PC-9 (cell line): Measurements from ENCODE around the gene SNRNP25. TPM values are rescaled to one million over a fixed set of nuclear protein-coding genes. Genes with fewer than 3 reads are reported as not detected.

ENCODE experiments used
- BruUV-seq: library from RNA; stranded (reverse); fragments of 400-500 nt; replicated peaks from 2 replicates; lab custom pipeline; 2021; lab: Mats Ljungman, UMichigan
- CTCF ChIA-PET: fragments of 300-600 bp; sonication (Branson Sonifier 250); formaldehyde crosslinking; loops from one replicate; lab custom pipeline; 2022; ENCODE audit warnings: antibody characterized with exemption; lab: Charles Lee
- POLR2A ChIA-PET: fragments of 300-600 bp; sonication (Branson Sonifier 250); formaldehyde crosslinking; loops from one replicate; lab custom pipeline; 2022; ENCODE audit warnings: antibody characterized with exemption; ENCODE audit not compliant: unreplicated experiment; lab: Charles Lee
- DNase-seq, 2 experiments: peaks; one replicate each; pipeline versions ENCODE4 v3.0.0 to v3.0.0-alpha.2; 2015 to 2022; ENCODE audit warnings: mixed read lengths in 1 of 2
- H2AFZ ChIP-seq: fragments of 200-600 bp; sonication (generic); 2 replicates; pipeline ENCODE4 v1.8.1; 2017; ENCODE audit warnings: antibody characterized with exemption
- H3F3A ChIP-seq: fragments of 200-600 bp; sonication (generic); 2 replicates; pipeline ENCODE4 v1.8.1; 2017; ENCODE audit warnings: antibody characterized with exemption, mild to moderate bottlenecking, low read depth; ENCODE audit not compliant: insufficient read depth
- H3K27ac ChIP-seq: fragments of 200-600 bp; sonication (generic); 2 replicates; pipeline ENCODE4 v1.6.1; 2016; ENCODE audit warnings: mixed run types
- H3K27me3 ChIP-seq: fragments of 200-600 bp; sonication (generic); 2 replicates; pipeline ENCODE4 v1.6.1; 2016; ENCODE audit warnings: low read depth, mixed run types; ENCODE audit not compliant: insufficient read depth
- H3K36me3 ChIP-seq: fragments of 200-600 bp; sonication (generic); 2 replicates; pipeline ENCODE4 v1.6.1; 2016; ENCODE audit warnings: low read depth, mixed run types
- H3K4me1 ChIP-seq: fragments of 200-600 bp; sonication (generic); replicated peaks from 2 replicates; pipeline ENCODE4 v1.6.1; 2016; ENCODE audit warnings: mixed run types; ENCODE audit not compliant: insufficient read depth
- H3K4me2 ChIP-seq: fragments of 200-600 bp; sonication (generic); 2 replicates; pipeline ENCODE4 v1.6.1; 2017; ENCODE audit warnings: mixed run types
- H3K4me3 ChIP-seq: fragments of 200-600 bp; sonication (generic); 2 replicates; pipeline ENCODE4 v1.6.1; 2016; ENCODE audit warnings: mixed run types
- H3K79me2 ChIP-seq: fragments of 200-600 bp; sonication (generic); 2 replicates; pipeline ENCODE4 v1.6.1; 2017; ENCODE audit warnings: low read depth, mixed run types
- H3K9me2 ChIP-seq: fragments of 200-600 bp; sonication (generic); 2 replicates; pipeline ENCODE4 v1.8.1; 2017; ENCODE audit warnings: mild to moderate bottlenecking; ENCODE audit not compliant: insufficient read depth
- H3K9me3 ChIP-seq: fragments of 200-600 bp; sonication (generic); 2 replicates; pipeline ENCODE4 v1.8.1; 2016; ENCODE audit warnings: low read depth; ENCODE audit not compliant: insufficient read depth
- H4K20me1 ChIP-seq: fragments of 200-600 bp; sonication (generic); 2 replicates; pipeline ENCODE4 v1.8.1; 2017; ENCODE audit not compliant: insufficient read depth
- EZH2 ChIP-seq: fragments of 200-600 bp; sonication (generic); IDR thresholded peaks from 2 replicates; pipeline ENCODE4 v1.8.0; 2017; ENCODE audit warnings: antibody characterized with exemption, low read depth
- intact Hi-C: fragments of 100-400 bp; cut with micrococcal nuclease; formaldehyde crosslinking; loops from one replicate; pipeline ENCODE4 v1.10.0; 2022; ENCODE audit not compliant: unreplicated experiment
- total RNA-seq: library from RNA; stranded (reverse); gene quantifications from 2 replicates; pipeline ENCODE4 v1.2.3, GENCODE V29; 2021
- TF ChIP-seq, protein P1 (sequence below): fragments of 200-600 bp; sonication (generic); conservative IDR thresholded peaks from 2 replicates; pipeline ENCODE4 v1.6.1; 2017; ENCODE audit warnings: mixed run types, antibody characterized with exemption, mild to moderate bottlenecking, moderate library complexity

SNRNP25 gene
- total RNA-seq, 1 experiment from 2014 or later: 61.4 TPM

DNA sequence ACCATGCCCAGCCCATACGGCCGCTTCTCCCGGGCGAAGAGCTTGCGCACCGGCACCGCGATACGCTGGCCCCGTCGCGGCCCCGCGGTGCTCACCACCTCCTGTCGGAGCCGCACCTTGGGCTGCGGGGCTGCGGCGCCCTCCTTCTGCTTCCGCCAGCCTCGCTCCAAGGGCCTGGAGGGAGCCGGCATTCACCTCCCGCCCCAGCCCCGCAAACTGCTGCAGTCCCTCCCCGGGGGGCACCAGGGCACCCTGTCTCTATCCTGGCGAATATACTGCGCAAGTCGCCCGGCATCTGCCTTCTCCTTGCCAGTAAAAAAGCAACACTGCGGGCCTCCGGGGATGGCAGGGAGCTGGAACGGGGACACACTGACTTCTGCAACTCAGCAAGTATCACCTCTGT is 8.3 kb downstream of the SNRNP25 start:
- CTCF ChIA-PET: no interaction called here
- Histone ChIP-seq H4K20me1 (peaks cover 8% of the 10 kb centered on the region), H3K9me2 (no peaks in the 10 kb centered on the region), H3F3A (no peaks in the 10 kb centered on the region), H3K4me1 (no peaks in the 10 kb centered on the region), H3K4me2 (no peak overlapping the region), H3K79me2 (no peaks in the 10 kb centered on the region), H3K27ac (no peak overlapping the region), H3K4me3 (no peak overlapping the region), H3K36me3 (no peaks in the 10 kb centered on the region), H3K27me3 (no peaks in the 10 kb centered on the region), H3K9me3 (no peaks in the 10 kb centered on the region), H2AFZ (no peak overlapping the region)
- intact Hi-C loops: no loop called here
- no peak for TF ChIP-seq EZH2
- TF ChIP-seq, protein P1, sequence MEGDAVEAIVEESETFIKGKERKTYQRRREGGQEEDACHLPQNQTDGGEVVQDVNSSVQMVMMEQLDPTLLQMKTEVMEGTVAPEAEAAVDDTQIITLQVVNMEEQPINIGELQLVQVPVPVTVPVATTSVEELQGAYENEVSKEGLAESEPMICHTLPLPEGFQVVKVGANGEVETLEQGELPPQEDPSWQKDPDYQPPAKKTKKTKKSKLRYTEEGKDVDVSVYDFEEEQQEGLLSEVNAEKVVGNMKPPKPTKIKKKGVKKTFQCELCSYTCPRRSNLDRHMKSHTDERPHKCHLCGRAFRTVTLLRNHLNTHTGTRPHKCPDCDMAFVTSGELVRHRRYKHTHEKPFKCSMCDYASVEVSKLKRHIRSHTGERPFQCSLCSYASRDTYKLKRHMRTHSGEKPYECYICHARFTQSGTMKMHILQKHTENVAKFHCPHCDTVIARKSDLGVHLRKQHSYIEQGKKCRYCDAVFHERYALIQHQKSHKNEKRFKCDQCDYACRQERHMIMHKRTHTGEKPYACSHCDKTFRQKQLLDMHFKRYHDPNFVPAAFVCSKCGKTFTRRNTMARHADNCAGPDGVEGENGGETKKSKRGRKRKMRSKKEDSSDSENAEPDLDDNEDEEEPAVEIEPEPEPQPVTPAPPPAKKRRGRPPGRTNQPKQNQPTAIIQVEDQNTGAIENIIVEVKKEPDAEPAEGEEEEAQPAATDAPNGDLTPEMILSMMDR: no peak
- POLR2A ChIA-PET: no interaction called here
- no TSS peak for BruUV-seq
- no peak for DNase-seq

DNA sequence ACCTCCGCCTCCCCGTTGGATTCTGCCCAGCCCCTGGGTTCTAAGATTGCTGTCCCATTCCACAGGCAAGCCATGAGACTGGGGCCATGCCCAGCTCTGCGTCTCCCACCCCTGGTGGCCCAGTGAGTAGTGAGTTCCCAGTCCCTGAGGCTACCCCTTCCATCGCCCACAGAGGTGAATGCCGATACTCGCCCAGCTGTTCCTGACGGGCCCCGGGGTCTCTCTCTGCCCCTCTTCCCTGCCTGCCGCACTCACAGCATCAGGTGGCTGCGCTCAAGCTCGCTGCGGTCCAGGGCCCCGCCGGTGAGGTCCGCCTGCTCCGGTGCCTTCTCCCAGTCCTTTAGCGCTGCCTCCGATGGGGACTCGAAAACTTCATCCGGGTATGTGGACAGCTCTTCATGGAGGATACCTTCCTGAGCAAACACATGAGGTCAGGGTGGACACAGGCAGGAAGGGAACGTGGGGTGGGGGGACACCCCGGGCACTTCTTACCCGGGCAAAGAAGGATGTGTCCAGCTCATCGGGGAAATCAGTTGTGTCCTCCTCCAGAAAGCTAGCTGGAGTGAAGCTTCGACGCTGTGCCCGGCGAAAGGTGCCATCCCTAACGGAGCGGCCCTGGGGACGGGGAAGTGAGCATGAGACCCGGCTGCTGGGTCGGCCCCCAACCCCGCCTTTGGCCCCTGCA is 8.8 kb downstream of the SNRNP25 start:
- Histone ChIP-seq H3K4me2 (no peak overlapping the region), H2AFZ (no peak overlapping the region), H4K20me1 (peaks cover 8% of the 10 kb centered on the region), H3F3A (no peaks in the 10 kb centered on the region), H3K36me3 (no peaks in the 10 kb centered on the region), H3K4me3 (no peak overlapping the region), H3K27ac (no peak overlapping the region), H3K4me1 (no peaks in the 10 kb centered on the region), H3K27me3 (no peaks in the 10 kb centered on the region), H3K9me2 (no peaks in the 10 kb centered on the region), H3K79me2 (no peaks in the 10 kb centered on the region), H3K9me3 (no peaks in the 10 kb centered on the region)
- ChIA-PET CTCF (no interaction called here), POLR2A (no interaction called here)
- TF ChIP-seq, protein P1: no peak
- TF ChIP-seq EZH2: no peak
- intact Hi-C loops: no loop called here
- no TSS peak for BruUV-seq
- DNase-seq: no peak

DNA sequence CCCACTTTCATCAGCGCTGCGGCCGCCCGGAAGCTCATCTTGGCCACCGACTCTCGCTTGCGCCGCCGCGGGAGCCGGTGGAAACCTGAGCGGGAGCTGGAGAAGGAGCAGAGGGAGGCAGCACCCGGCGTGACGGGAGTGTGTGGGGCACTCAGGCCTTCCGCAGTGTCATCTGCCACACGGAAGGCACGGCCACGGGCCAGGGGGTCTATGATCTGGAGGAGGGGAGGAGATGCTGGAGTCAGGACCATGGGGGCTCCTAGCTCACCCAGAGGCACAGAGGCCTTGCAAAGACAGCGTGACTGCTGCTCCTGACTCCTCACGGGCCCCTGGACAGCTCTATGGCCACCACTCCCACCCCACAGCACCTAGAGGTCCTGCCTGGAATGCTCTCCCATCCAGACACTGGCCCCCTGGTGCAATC is 9.4 kb downstream of the SNRNP25 start:
- BruUV-seq: no TSS peak
- DNase-seq: no peak
- intact Hi-C loops: no loop called here
- no peaks in the 10 kb centered on the region for H3F3A ChIP-seq
- no peaks in the 10 kb centered on the region for H3K79me2 ChIP-seq
- ChIA-PET CTCF (no interaction called here), POLR2A (no interaction called here)
- H3K9me3 ChIP-seq: no peaks in the 10 kb centered on the region
- H3K4me3 ChIP-seq: no peak overlapping the region
- H3K4me2 ChIP-seq: no peak overlapping the region
- H3K4me1 ChIP-seq: no peaks in the 10 kb centered on the region
- H3K36me3 ChIP-seq: no peaks in the 10 kb centered on the region
- H2AFZ ChIP-seq: no peak overlapping the region
- H3K9me2 ChIP-seq: no peaks in the 10 kb centered on the region
- TF ChIP-seq, protein P1: no peak
- no peak for TF ChIP-seq EZH2
- H3K27me3 ChIP-seq: no peaks in the 10 kb centered on the region
- peaks cover 8% of the 10 kb centered on the region for H4K20me1 ChIP-seq
- H3K27ac ChIP-seq: no peak overlapping the region
